Astrocyte (in vitro differentiated cells and primary cell): ENCODE results near the gene OCA2. TPM values are rescaled to one million over a fixed set of nuclear protein-coding genes. Genes with fewer than 3 reads are reported as not detected.

Source experiments
- DNase-seq: peaks from one replicate; pipeline ENCODE4 v3.0.0-alpha.2; 2010; ENCODE audit warnings: low read depth
- FAIRE-seq: peaks from 2 replicates; lab custom pipeline; 2011; peaks lifted over from hg19 to GRCh38; lab: Jason Lieb, UNC
- H2AFZ ChIP-seq: 2 replicates; pipeline ENCODE4 v1.6.0; 2012; ENCODE audit warnings: low read depth, low read length, inconsistent platforms
- H3K27ac ChIP-seq: 2 replicates; pipeline ENCODE4 v1.5.1; 2011; ENCODE audit warnings: low read depth, low read length, inconsistent platforms
- H3K27me3 ChIP-seq: 2 replicates; pipeline ENCODE4 v1.6.0; 2011; ENCODE audit warnings: low read length, inconsistent platforms; ENCODE audit not compliant: insufficient read depth
- H3K36me3 ChIP-seq: 2 replicates; pipeline ENCODE4 v1.5.1; 2011; ENCODE audit warnings: low read length, inconsistent platforms; ENCODE audit not compliant: insufficient read depth
- H3K4me1 ChIP-seq: 2 replicates; pipeline ENCODE4 v1.5.1; 2011; ENCODE audit warnings: low read length, inconsistent platforms; ENCODE audit not compliant: insufficient read depth
- H3K4me2 ChIP-seq: 2 replicates; pipeline ENCODE4 v1.6.0; 2012; ENCODE audit warnings: low read length, inconsistent platforms
- H3K4me3 ChIP-seq: 2 replicates; pipeline ENCODE4 v1.5.1; 2011; ENCODE audit warnings: low read depth, mild to moderate bottlenecking, low read length, inconsistent platforms; ENCODE audit not compliant: insufficient read depth
- H3K79me2 ChIP-seq: 2 replicates; pipeline ENCODE4 v1.6.0; 2012; ENCODE audit warnings: mild to moderate bottlenecking, low read length, inconsistent platforms; ENCODE audit not compliant: insufficient read depth
- H3K9ac ChIP-seq: 2 replicates; pipeline ENCODE4 v1.6.0; 2012; ENCODE audit warnings: mild to moderate bottlenecking, low read length, inconsistent platforms
- H3K9me3 ChIP-seq: 2 replicates; pipeline ENCODE4 v1.5.1; 2012; ENCODE audit warnings: low read depth, mild to moderate bottlenecking, low read length, inconsistent platforms; ENCODE audit not compliant: insufficient read depth
- H4K20me1 ChIP-seq: 2 replicates; pipeline ENCODE4 v1.6.0; 2012; ENCODE audit warnings: low read length, inconsistent platforms; ENCODE audit not compliant: insufficient read depth
- H3K27ac Mint-ChIP-seq: one replicate; pipeline ENCODE4 v1.8.0; 2021; ENCODE audit warnings: mild to moderate bottlenecking, mixed read lengths; ENCODE audit not compliant: unreplicated experiment
- H3K27me3 Mint-ChIP-seq: one replicate; pipeline ENCODE4 v1.8.0; 2021; ENCODE audit warnings: low read depth, mixed read lengths; ENCODE audit not compliant: unreplicated experiment
- H3K36me3 Mint-ChIP-seq: one replicate; pipeline ENCODE4 v1.8.0; 2021; ENCODE audit warnings: low read depth, mixed read lengths; ENCODE audit not compliant: unreplicated experiment
- H3K4me1 Mint-ChIP-seq: one replicate; pipeline ENCODE4 v1.8.0; 2021; ENCODE audit warnings: low read depth, mixed read lengths; ENCODE audit not compliant: unreplicated experiment
- H3K4me3 Mint-ChIP-seq: one replicate; pipeline ENCODE4 v1.8.0; 2021; ENCODE audit warnings: mild to moderate bottlenecking, moderate library complexity, mixed read lengths; ENCODE audit not compliant: unreplicated experiment
- H3K9me3 Mint-ChIP-seq: one replicate; pipeline ENCODE4 v1.8.0; 2021; ENCODE audit warnings: mild to moderate bottlenecking, mixed read lengths; ENCODE audit not compliant: unreplicated experiment
- EZH2 ChIP-seq: IDR thresholded peaks from 2 replicates; pipeline ENCODE4 v1.6.1; 2012; ENCODE audit warnings: mild to moderate bottlenecking, low read length, inconsistent platforms; ENCODE audit not compliant: insufficient read depth
- total RNA-seq: library from RNA; stranded (reverse); gene quantifications from 2 replicates; pipeline ENCODE4 v1.2.1, GENCODE V29; 2021
- TF ChIP-seq, protein P1 (sequence below): IDR thresholded peaks from 2 replicates; pipeline ENCODE4 v1.5.1; 2011; ENCODE audit warnings: low read depth, mild to moderate bottlenecking, inconsistent platforms, low read length, moderate library complexity; ENCODE audit not compliant: insufficient read depth

OCA2 gene
- total RNA-seq, 1 donor from 2014 or later: 2.9 TPM

DNA sequence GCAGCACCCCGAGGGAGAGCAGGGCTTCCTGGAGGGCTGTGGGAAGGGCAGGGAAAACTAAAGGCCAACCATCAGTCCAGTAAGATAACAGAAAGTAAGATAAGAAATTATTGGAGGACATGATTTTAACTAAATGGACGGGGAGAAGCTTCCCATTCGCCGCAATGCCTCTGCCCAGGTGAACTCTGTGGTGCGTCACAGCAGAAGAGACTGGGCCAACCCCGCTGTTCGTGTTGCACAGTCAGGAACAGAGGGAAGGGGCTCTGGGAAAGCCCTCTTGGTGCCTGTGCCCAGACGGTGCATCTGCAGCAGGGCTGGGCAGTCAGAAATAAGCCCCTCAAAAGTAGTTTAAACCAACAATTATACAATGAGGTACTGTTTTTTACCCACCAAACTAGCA lies 284.1 kb downstream of the OCA2 start:
- no peak overlapping the region for H2AFZ ChIP-seq
- H3K4me1 Mint-ChIP-seq: peaks cover 7% of the 10 kb centered on the region
- H3K27me3 ChIP-seq: no peaks in the 10 kb centered on the region
- H3K4me2 ChIP-seq: no peak overlapping the region
- no peaks in the 10 kb centered on the region for H4K20me1 ChIP-seq
- H3K27me3 Mint-ChIP-seq: no peaks in the 10 kb centered on the region
- DNase-seq: no peak
- H3K27ac Mint-ChIP-seq: no peak overlapping the region
- no peak overlapping the region for H3K27ac ChIP-seq
- H3K4me3 Mint-ChIP-seq: no peak overlapping the region
- peaks cover 2% of the 10 kb centered on the region for H3K36me3 Mint-ChIP-seq
- no peak overlapping the region for H3K9ac ChIP-seq
- H3K36me3 ChIP-seq: no peaks in the 10 kb centered on the region
- H3K79me2 ChIP-seq: no peaks in the 10 kb centered on the region
- no peaks in the 10 kb centered on the region for H3K9me3 ChIP-seq
- H3K4me1 ChIP-seq: peaks cover 1% of the 10 kb centered on the region
- peaks cover 2% of the 10 kb centered on the region for H3K9me3 Mint-ChIP-seq
- TF ChIP-seq, protein P1, sequence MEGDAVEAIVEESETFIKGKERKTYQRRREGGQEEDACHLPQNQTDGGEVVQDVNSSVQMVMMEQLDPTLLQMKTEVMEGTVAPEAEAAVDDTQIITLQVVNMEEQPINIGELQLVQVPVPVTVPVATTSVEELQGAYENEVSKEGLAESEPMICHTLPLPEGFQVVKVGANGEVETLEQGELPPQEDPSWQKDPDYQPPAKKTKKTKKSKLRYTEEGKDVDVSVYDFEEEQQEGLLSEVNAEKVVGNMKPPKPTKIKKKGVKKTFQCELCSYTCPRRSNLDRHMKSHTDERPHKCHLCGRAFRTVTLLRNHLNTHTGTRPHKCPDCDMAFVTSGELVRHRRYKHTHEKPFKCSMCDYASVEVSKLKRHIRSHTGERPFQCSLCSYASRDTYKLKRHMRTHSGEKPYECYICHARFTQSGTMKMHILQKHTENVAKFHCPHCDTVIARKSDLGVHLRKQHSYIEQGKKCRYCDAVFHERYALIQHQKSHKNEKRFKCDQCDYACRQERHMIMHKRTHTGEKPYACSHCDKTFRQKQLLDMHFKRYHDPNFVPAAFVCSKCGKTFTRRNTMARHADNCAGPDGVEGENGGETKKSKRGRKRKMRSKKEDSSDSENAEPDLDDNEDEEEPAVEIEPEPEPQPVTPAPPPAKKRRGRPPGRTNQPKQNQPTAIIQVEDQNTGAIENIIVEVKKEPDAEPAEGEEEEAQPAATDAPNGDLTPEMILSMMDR: no peak
- no peak for TF ChIP-seq EZH2
- H3K4me3 ChIP-seq: no peak overlapping the region
- no peak for FAIRE-seq

DNA sequence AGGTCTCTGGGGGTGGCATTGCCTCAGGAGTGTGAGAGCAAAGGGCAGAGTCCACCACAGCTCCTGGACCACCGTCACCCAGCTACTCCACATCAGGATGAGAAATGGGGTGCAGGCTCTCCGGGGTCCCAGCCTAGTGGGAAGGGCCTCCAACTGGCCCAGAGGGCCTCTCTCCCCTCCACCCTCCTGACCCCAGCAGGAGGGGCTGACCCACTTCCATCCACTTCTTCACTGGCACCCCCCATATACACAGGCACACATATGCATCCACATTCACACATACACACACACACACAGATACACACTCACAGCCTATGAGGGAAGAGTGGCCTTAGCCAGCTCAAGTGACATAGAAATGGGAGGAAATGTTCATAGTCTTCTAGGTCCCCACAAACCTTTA lies 286.0 kb downstream of the OCA2 start:
- no peak overlapping the region for H3K27ac Mint-ChIP-seq
- H3K4me1 Mint-ChIP-seq: peaks cover 1% of the 10 kb centered on the region
- H3K9me3 Mint-ChIP-seq: peaks cover 6% of the 10 kb centered on the region
- DNase-seq (no peak), FAIRE-seq (no peak)
- Histone ChIP-seq H3K4me1 (no peaks in the 10 kb centered on the region), H3K4me2 (no peak overlapping the region), H3K9me3 (no peaks in the 10 kb centered on the region), H3K27ac (no peak overlapping the region), H3K79me2 (no peaks in the 10 kb centered on the region), H3K36me3 (no peaks in the 10 kb centered on the region), H4K20me1 (no peaks in the 10 kb centered on the region), H3K27me3 (no peaks in the 10 kb centered on the region), H2AFZ (no peak overlapping the region), H3K4me3 (no peak overlapping the region), H3K9ac (no peak overlapping the region)
- H3K4me3 Mint-ChIP-seq: no peak overlapping the region
- peaks cover 2% of the 10 kb centered on the region for H3K36me3 Mint-ChIP-seq
- H3K27me3 Mint-ChIP-seq: no peaks in the 10 kb centered on the region
- TF ChIP-seq, protein P1: no peak

DNA sequence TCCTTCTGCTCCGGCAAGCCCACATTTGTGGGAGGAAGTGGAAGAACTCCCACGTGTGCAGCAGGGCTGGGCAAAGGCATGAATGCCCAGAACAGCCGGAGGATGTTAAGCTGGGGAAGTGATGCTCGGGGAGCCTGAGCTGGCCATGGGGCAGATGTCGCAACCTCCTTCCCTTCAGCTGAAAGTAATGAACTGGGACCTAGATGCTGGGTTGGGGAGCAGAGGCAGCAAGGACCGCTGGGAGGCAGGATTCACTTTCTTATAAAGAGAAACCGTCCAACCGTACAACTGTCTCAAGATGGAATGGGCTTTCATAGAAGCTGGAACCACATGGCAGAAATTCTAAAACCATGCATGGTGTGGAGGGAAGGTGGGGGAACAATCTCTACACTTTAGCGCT lies 290.9 kb downstream of the OCA2 start:
- H3K36me3 ChIP-seq: no peaks in the 10 kb centered on the region
- H3K4me3 ChIP-seq: no peak overlapping the region
- Mint-ChIP-seq H3K9me3 (peaks cover 4% of the 10 kb centered on the region), H3K4me3 (no peak overlapping the region), H3K4me1 (peaks cover 1% of the 10 kb centered on the region), H3K36me3 (no peaks in the 10 kb centered on the region), H3K27ac (no peak overlapping the region), H3K27me3 (no peaks in the 10 kb centered on the region)
- H3K27me3 ChIP-seq: no peaks in the 10 kb centered on the region
- FAIRE-seq (no peak), DNase-seq (no peak)
- no peaks in the 10 kb centered on the region for H3K4me1 ChIP-seq
- H3K79me2 ChIP-seq: no peaks in the 10 kb centered on the region
- no peaks in the 10 kb centered on the region for H4K20me1 ChIP-seq
- no peak overlapping the region for H3K4me2 ChIP-seq
- H3K9me3 ChIP-seq: no peaks in the 10 kb centered on the region
- H3K9ac ChIP-seq: no peak overlapping the region
- H3K27ac ChIP-seq: no peak overlapping the region
- TF ChIP-seq, protein P1: no peak
- no peak overlapping the region for H2AFZ ChIP-seq
